ENCODE results near the gene RERE.
"Not testable (repeated sequence)": the region's sequence is repeated elsewhere in the genome, so short reads cannot be mapped to it uniquely, and the experiment has no call there.

The RERE gene

DNA sequence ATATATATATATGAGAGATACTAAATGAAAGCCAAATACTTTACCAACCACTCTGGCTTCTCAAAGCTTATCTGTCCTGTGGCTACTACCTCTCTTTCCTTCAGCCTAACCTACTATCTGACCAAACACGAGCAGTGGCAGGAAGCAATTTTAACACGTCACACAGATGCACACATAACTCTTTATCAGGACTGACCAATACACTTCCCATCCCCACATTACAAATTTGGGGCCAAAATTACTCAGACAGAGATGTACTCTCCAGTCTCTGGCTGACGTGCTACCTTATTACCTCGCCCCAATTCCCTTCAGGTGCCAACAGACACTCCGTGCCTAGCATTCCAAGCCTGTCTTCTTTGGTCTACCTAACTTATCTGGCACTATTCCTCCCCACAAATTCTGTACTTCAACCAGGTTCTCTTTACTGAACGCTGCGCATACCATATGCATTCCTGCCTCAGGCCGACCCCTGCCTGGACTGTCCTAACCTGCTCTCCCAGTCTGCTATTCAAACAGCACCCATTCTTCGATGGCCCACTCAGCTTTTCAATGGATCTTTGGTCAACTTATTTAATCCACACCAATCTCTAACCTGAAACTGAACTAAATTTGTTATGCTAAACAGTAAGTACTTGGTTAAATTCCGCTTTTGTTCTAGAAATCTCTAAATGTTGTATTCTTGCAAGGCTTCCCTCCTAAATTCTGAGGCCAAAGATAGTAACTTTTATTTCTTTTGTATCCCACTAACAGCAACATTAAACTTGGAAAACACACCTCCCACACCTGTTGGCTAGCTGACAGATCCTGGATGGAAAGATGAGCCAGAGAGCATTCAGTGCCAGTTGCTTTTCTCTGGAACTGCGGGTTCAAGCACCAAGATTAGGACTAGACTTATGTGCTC is 27.9 kb downstream of the RERE start:
- H3K4me3 ChIP-seq (ENCODE audit: low read depth, low read length), result no peak overlapping the region
- no peak for DNase-seq (ENCODE audit: low read depth)
- TF ChIP-seq, protein P1, sequence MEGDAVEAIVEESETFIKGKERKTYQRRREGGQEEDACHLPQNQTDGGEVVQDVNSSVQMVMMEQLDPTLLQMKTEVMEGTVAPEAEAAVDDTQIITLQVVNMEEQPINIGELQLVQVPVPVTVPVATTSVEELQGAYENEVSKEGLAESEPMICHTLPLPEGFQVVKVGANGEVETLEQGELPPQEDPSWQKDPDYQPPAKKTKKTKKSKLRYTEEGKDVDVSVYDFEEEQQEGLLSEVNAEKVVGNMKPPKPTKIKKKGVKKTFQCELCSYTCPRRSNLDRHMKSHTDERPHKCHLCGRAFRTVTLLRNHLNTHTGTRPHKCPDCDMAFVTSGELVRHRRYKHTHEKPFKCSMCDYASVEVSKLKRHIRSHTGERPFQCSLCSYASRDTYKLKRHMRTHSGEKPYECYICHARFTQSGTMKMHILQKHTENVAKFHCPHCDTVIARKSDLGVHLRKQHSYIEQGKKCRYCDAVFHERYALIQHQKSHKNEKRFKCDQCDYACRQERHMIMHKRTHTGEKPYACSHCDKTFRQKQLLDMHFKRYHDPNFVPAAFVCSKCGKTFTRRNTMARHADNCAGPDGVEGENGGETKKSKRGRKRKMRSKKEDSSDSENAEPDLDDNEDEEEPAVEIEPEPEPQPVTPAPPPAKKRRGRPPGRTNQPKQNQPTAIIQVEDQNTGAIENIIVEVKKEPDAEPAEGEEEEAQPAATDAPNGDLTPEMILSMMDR (IDR thresholded peaks at IDR 0.05; ENCODE audit: insufficient read depth, low read depth, low read length, missing control alignments), result no peak

DNA sequence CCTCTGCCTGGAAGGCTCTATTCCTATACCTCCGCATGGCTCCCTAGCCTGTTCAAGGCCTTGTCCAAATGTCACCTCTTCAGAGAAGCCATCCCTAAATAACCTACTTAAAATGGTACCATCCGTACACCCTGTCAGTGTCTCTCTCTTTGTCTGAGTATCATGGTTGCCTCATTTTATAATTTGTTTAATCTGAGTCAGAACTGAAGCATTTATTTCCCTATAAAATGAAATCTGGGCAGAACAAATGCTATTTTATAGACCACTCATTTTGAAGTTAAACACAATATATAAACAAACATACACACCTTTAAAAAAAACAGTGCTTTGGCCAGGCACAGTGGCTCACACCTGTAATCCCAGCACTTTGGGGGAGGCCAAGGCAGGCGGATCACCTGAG is 30.2 kb downstream of the RERE start:
- DNase-seq (ENCODE audit: low read depth), result no peak
- TF ChIP-seq, protein P1 (IDR thresholded peaks at IDR 0.05; ENCODE audit: insufficient read depth, low read depth, low read length, missing control alignments), result no peak
- no peak overlapping the region for H3K4me3 ChIP-seq (ENCODE audit: low read depth, low read length)

DNA sequence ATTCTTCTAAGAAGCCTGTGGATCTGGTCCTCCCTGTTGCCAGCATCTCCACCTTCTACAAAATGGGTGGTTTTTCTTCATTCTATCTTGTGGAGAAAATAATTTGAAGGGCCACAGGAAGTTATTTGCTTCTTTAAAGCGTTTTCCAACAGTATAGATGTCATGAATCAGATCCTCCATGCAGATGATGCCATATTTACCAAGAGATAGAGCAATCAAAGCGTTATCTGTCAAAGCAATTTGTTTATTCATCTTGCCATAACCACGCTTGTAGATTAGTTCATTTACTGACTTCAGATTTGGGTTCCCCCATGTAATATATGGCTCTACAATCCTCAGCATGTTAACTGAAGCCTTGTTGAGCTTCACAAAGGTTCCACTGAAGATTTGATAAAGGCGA is 31.2 kb downstream of the RERE start:
- DNase-seq (ENCODE audit: low read depth); H3K4me3 ChIP-seq (ENCODE audit: low read depth, low read length): not testable (repeated sequence)

DNA sequence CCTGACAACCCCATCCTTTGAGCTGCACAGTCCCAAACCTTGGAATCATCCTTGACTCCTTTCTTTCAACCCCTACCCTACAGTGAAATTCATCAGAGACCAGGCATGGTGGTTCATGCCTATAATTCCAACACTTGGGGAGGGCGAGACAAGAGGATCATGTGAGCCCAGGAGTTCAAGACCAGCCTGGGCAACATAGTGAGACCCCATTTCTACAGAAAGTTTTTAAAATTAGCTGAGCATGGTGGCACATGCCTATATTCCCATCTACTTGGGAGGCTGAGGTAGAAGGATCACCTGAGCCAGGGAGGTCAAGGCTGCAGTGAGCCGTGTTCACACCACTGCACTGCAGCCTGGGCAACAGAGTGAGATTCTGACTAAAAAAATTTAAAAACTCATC is 34.5 kb downstream of the RERE start:
- H3K4me3 ChIP-seq (ENCODE audit: low read depth, low read length), result no peak overlapping the region
- no peak for DNase-seq (ENCODE audit: low read depth)
- TF ChIP-seq, protein P1 (IDR thresholded peaks at IDR 0.05; ENCODE audit: insufficient read depth, low read depth, low read length, missing control alignments), result no peak

DNA sequence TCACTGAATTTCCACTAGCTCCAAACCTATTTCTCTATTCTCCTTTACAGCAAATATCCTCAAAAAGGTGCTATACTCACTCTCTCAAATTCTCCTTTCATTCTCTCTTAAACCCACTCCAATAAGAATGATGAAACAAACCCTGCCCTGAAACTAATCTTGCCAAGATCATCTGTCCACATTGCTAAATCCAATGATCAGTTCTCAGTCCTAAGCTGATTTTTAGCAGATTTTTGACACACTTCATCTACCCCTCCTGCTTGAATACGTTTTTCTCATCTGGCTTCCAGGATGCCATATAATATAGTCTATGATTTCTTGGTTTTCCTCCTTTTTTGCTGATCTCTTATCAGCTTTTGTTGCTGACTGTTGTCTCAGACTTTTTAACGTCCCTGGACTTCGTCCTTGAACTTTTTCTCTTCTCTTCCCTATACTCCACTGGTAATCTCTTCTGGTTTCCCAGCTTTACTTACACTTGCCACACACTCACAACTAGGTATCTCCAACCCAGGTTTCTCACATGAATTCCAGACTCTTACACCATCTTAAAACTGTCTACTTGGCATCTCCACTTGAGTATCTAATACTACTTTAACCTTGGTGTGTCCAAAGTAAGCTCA is 35.3 kb downstream of the RERE start:
- H3K4me3 ChIP-seq (ENCODE audit: low read depth, low read length), result no peak overlapping the region
- TF ChIP-seq, protein P1 (IDR thresholded peaks at IDR 0.05; ENCODE audit: insufficient read depth, low read depth, low read length, missing control alignments), result no peak
- DNase-seq (ENCODE audit: low read depth), result no peak

DNA sequence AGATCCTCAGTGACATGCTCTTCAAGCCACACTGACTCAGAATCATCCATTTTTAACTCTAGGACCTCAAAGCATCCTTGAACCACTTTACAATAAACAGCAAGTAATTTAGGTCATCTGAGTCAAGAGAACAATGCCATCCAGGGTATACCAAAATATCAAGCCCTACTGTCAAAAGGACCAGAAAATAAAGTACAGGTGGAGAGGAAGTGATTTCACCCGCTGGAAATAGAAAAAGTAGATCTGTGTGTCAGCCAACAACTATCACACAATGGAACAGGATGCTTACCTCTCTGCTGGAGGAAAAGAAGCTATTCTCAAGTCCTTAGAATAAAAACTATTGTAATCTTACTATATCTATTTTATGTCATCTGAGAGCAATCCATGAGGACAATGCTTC is 37.0 kb downstream of the RERE start:
- H3K4me3 ChIP-seq (ENCODE audit: low read depth, low read length), result no peak overlapping the region
- no peak for DNase-seq (ENCODE audit: low read depth)
- TF ChIP-seq, protein P1 (IDR thresholded peaks at IDR 0.05; ENCODE audit: insufficient read depth, low read depth, low read length, missing control alignments), result no peak

DNA sequence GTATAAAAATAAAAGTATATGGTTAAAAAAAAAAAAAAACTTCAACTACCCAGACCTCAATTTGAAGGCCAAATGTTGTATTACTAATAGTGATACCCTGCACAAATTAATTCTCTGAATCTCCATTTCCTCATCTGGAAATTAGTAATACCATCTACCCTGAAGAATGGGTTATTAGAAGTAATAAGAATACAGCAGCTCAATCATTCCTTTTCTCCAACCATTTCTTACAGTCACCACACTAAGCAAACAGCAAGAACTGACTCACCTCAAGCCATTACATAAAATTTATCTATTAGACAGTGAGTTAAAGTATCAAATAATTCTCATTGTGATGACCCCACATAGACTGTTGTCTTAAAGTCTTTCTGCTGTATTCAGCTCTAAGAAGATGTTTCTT is 39.6 kb downstream of the RERE start:
- H3K4me3 ChIP-seq (ENCODE audit: low read depth, low read length), result no peak overlapping the region
- no peak for DNase-seq (ENCODE audit: low read depth)
- TF ChIP-seq, protein P1 (IDR thresholded peaks at IDR 0.05; ENCODE audit: insufficient read depth, low read depth, low read length, missing control alignments), result no peak
